GM19452 (cell line): ENCODE data around the gene KCTD2.
A peak's percentile ranks its signal among the peaks of the same experiment; 100 is the strongest.
"Not testable (repeated sequence)": the region's sequence is repeated elsewhere in the genome, so short reads cannot be mapped to it uniquely, and the experiment has no call there.

ENCODE experiments used
- ATAC-seq: cut with Tn5 transposase; IDR thresholded peaks from one replicate; pipeline ENCODE4 v1.9.1; 2021; ENCODE audit not compliant: unreplicated experiment

KCTD2 gene

GRCh38 chr17:75019710-75020109 lies 27.3 kb upstream of the KCTD2 start:
- ATAC-seq, result no peak

DNA sequence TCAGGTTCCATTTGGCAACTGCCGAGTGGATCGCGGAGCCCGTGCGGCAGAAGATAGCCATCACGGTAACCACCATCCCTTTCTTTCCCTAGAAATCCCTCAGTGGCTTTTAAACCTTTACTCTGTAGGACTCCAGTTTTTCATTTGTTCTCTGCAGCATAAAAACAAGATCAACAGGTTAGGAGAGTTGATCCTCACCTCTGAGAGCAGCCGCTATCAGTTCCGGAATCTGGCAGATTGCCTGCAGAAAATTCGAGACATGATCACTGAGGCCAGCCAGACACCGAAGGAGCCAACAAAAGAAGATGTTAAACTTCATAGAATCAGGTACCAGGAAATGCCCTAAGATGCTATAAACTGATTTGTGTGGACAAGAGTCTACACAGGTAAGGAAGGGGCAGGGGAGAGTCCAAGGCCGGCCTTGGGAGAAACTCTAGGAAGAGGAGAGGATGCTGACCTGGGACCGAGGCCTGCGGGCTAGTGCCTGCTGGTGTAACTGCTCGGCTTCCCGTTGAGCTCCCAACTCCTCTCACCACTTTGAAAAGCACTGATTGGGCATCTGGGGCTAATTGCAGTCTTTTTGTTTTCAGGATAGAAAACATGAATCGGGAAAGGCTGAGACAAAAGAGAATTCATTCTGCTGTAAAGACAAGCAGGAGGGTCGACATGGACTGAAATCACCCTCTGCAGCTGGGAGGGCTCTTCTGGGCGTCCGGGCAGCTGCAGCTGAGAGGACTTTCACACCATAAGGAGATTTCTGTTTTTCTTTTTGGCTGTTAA lies 26.5 kb upstream of the KCTD2 start:
- no peak for ATAC-seq

DNA sequence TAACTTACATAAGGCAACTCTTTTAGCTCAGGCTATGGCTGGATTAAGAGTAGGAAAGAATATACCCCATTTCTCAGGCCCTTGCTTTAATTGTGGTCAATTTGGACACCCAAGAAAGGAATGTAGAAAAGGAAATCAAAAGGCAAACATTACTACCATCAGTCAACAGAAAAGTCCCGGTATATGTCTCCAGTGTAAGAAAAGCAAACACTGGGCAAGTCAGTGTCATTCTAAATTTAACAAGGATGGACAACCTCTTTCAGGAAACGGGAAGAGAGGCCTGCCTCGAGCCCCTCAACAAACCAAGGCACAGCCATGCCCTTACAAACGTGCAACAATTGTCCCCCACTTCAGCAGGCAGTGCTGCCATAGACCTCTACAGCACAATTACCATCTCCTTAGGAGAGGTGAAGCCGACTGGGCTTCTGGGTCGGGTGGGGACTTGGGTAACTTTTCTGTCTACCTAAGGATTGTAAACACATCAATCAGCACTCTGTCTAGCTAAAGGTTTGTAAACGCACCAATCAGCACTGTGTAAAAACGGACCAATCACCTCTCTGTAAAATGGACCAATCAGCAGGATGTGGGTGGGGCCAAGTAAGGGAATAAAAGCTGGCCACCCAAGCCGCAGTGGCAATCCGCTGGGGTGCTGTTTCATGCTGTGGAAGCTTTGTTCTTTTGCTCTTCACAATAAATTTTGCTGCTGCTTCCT lies 22.2 kb upstream of the KCTD2 start:
- ATAC-seq, result no peak

DNA sequence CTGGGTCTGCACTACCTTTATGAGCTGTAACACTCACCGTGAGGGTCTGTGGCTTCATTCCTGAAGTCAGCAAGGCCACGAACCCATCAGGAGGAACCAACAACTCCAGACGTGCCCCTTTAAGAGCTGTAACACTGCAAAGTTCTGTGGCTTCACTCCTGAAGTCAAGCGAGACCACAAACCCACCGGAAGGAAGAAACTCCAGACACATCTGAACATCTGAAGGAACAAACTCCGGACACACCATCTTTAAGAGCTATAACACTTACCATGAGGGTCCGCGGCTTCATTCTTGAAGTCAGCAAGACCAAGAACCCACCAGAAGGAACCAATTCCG lies 21.7 kb upstream of the KCTD2 start:
- ATAC-seq, result not testable (repeated sequence)

GRCh38 chr17:75026650-75027049 lies 20.4 kb upstream of the KCTD2 start:
- ATAC-seq, result not testable (repeated sequence)

GRCh38 chr17:75030161-75030560 lies 16.9 kb upstream of the KCTD2 start:
- no peak for ATAC-seq

GRCh38 chr17:75031972-75032719 lies 14.9 kb upstream of the KCTD2 start:
- no peak for ATAC-seq

- ATAC-seq, result no peak
These were observed 14.2 kb upstream of the KCTD2 start for GRCh38 chr17:75032720-75033280.

DNA sequence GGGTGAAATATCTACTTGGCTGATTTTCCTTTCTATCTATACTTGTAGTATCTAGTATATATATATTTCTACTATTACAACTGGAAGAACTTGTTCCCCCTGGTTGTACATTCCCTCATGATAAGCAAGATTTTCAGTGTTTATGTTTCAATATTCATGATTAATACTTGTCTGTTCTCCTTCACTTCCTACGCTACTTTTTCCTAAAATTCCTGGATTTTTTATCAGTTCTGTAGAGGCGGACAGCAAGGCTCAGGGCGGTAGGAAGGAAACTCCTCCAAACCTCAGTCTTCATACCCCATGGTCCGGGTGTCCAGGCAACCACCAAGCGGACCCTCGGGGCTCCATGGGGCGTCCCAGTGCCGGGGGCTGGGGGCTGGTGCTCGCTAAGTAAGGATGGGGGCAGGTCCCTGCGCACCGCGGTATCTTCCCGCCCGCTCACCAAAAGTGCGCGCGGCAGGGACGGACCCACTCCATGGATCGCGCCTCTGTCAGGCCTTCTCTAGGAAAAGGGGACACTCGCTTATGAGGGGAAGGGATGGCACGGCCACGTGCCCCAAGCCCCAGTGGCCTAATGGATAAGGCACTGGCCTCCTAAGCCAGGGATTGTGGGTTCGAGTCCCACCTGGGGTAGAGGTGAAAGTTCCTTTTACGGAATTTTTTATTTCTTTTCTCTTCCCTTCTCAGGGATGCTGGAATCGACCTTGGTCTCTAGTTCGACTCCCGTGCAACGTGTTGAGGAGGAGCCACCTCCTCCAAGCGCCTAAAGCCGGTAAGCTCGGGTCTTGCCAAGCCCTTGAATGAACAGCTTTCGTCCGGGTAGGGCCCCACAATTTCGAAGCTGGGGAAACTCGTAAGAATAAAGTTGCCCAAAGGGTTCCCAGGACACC lies 13.4 kb upstream of the KCTD2 start:
- peak; percentile 57 for ATAC-seq

GRCh38 chr17:75034236-75034908 lies 12.7 kb upstream of the KCTD2 start:
- peak; percentile 57 for ATAC-seq

GRCh38 chr17:75036643-75037268 lies 10.3 kb upstream of the KCTD2 start:
- no peak for ATAC-seq

- ATAC-seq, result no peak
These were observed 7.8 kb upstream of the KCTD2 start for GRCh38 chr17:75039238-75039637.

DNA sequence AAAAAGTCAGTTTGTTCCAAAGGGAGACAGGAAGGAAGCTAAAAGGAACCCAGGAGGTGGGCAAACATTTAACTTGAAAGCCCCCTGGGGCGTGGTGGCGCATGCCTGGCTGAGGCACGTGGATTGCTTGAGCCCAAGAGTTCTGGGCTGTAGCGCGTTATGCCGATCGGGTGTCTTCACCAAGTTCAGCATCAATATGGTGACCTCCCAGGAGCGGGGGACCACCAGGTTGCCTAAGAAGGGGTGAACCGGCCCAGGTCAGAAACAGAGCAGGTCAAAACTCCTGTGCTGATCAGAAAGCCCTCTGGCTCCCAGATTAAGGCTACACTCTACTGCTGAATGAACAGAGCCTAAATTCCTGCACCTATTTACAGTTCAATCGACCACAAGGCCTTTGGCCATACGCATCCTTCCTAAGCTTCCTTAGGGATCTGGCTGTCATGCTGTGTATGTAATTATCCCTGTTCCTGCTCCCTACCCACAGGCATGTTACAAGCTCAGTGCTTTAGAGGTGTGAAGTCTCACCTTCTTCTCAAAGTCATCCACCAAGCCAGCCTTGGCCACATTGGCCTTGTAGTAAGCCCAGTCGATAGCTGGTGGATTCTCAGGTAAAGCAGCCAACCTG lies 5.3 kb upstream of the KCTD2 start:
- ATAC-seq, result no peak

GRCh38 chr17:75043789-75044188 lies 3.2 kb upstream of the KCTD2 start:
- not testable (repeated sequence) for ATAC-seq

- ATAC-seq, result no peak
These were observed 2.3 kb upstream of the KCTD2 start for GRCh38 chr17:75044716-75045115.

GRCh38 chr17:75045946-75046406 lies 1.0 kb upstream of the KCTD2 start:
- ATAC-seq, result not testable (repeated sequence)

- ATAC-seq, result peak; percentile 21
These were observed 523 bp downstream of the KCTD2 start for GRCh38 chr17:75047398-75048098.

DNA sequence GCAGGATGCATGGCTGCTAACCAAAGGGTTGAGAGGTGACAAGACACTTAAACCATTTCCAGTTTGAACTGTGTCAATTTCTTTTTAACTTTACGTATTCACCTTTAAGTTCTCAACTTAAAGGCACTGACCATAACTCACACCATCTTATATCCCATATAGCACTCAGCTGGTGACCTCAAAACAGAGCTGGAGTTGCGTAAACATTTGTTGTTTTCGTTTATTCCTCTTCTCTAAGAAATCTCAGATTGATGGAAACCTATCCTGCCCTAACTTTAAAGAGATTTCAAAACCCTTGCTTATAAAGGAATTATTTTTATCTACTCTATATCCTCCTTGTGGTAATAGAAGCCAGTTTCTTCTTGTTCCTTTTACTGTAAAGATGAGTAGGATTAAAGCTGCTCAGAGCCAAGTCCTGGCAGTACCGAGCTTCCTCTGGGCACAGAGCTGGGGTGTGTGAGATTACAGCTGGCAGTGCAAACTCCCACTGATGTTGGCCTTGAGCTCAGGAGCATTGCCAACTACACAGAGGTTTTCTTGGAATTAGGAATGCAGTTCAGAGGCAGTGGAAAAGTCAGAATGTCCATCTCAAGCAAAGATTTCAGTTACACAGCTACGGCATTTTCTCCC lies 1.3 kb downstream of the KCTD2 start:
- ATAC-seq, result no peak
